Endothelial cell (in vitro differentiated cells): ENCODE measurements around the gene SHLD2. TPM values are rescaled to one million over a fixed set of nuclear protein-coding genes. Genes with fewer than 3 reads are reported as not detected.
"Not testable (repeated sequence)": the region's sequence is repeated elsewhere in the genome, so short reads cannot be mapped to it uniquely, and the experiment has no call there.

Experiments
- DNase-seq: peaks from one replicate; pipeline ENCODE4 v3.0.0; 2021; ENCODE audit warnings: low spot score
- H3K27ac Mint-ChIP-seq: one replicate; pipeline ENCODE4 v1.8.0; 2021; ENCODE audit warnings: mixed read lengths, inconsistent platforms; ENCODE audit not compliant: unreplicated experiment
- H3K27me3 Mint-ChIP-seq: one replicate; pipeline ENCODE4 v1.8.0; 2021; ENCODE audit warnings: mild to moderate bottlenecking, moderate library complexity, mixed read lengths, inconsistent platforms; ENCODE audit not compliant: unreplicated experiment
- H3K36me3 Mint-ChIP-seq: one replicate; pipeline ENCODE4 v1.8.0; 2021; ENCODE audit warnings: mild to moderate bottlenecking, low read depth, mixed read lengths, inconsistent platforms; ENCODE audit not compliant: unreplicated experiment
- H3K4me1 Mint-ChIP-seq: one replicate; pipeline ENCODE4 v1.8.0; 2021; ENCODE audit warnings: mild to moderate bottlenecking, mixed read lengths, inconsistent platforms; ENCODE audit not compliant: unreplicated experiment
- H3K4me3 Mint-ChIP-seq: one replicate; pipeline ENCODE4 v1.8.0; 2021; ENCODE audit warnings: mild to moderate bottlenecking, mixed read lengths, inconsistent platforms; ENCODE audit not compliant: unreplicated experiment
- H3K9me3 Mint-ChIP-seq: one replicate; pipeline ENCODE4 v1.8.0; 2021; ENCODE audit warnings: mixed read lengths, inconsistent platforms; ENCODE audit not compliant: unreplicated experiment
- total RNA-seq: library from RNA; stranded (reverse); fragmentation: NEBNext Ultra II Directional; extraction: Animal tissue kit (Norgen Biotek cat#: 25700); gene quantifications from one replicate; pipeline ENCODE4 v1.2.1, GENCODE V29; 2021; ENCODE audit not compliant: unreplicated experiment

SHLD2 gene
- total RNA-seq, 1 donor from 2014 or later, result 16.1 TPM

DNA sequence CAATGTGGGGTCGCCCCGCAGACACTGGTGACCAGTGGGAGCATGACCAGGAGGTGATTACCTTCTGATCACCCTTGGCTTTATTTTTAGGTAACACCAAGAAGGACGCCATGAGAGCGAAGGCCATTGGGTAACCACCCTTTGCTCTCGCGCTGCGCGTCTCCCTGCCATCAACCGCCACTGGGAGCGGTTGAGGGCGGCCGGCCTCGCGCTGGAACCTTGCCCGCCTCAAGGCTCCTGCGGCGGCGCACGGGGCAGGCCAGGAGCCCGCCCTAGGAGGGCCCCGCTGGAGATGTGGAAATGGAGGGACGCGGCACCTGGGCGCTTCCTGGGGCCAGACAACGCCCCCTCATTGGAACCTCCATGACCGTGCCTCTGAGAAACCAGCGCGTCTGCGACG, 127.8 kb downstream of the SHLD2 start:
- not testable (repeated sequence) for H3K4me3 Mint-ChIP-seq, H3K27me3 Mint-ChIP-seq, DNase-seq, H3K4me1 Mint-ChIP-seq, H3K36me3 Mint-ChIP-seq, H3K9me3 Mint-ChIP-seq, H3K27ac Mint-ChIP-seq

DNA sequence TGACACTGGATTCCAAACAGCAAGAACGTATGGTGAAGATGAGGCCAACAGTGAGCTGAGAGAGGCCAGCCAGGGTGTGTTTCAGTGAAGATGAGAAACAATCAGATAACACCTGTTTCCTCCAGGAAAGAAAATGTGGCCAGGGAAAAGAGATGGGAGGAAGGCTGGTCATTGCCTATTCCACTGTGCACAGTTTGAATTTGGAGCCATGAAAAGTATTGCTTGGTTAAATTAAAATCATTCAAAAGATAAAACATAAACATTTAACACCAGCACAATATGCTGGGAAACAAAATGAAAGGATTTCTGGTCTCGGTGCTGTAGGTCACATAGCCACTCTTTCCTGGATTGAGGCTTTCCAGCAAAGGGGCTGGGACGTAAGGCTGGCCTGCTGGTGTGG, 130.1 kb downstream of the SHLD2 start, which contains the start of gene NUTM2A:
Gene NUTM2A, plus strand, starts transcription at position 301 of the 400 bp plus-strand sequence. CDS start 383 bp downstream, outside the sequence.
- H3K4me3 Mint-ChIP-seq, H3K9me3 Mint-ChIP-seq, H3K27me3 Mint-ChIP-seq, H3K27ac Mint-ChIP-seq, DNase-seq, H3K36me3 Mint-ChIP-seq, H3K4me1 Mint-ChIP-seq: not testable (repeated sequence)

DNA sequence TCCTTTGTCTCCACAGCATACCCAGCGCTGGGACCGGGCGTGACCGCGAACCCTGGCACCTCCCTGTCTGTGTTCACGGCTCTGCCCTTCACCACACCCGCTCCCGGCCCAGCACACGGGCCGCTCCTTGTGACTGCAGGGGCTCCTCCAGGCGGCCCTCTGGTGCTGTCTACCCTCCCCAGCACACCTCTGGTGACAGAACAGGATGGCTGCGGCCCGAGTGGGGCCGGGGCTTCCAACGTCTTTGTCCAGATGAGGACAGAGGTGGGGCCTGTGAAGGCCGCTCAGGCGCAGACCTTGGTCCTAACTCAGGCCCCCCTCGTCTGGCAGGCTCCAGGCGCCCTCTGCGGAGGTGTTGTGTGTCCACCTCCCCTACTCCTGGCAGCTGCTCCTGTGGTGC, 133.2 kb downstream of the SHLD2 start:
- not testable (repeated sequence) for H3K27ac Mint-ChIP-seq, DNase-seq, H3K9me3 Mint-ChIP-seq, H3K4me3 Mint-ChIP-seq, H3K36me3 Mint-ChIP-seq, H3K27me3 Mint-ChIP-seq, H3K4me1 Mint-ChIP-seq

DNA sequence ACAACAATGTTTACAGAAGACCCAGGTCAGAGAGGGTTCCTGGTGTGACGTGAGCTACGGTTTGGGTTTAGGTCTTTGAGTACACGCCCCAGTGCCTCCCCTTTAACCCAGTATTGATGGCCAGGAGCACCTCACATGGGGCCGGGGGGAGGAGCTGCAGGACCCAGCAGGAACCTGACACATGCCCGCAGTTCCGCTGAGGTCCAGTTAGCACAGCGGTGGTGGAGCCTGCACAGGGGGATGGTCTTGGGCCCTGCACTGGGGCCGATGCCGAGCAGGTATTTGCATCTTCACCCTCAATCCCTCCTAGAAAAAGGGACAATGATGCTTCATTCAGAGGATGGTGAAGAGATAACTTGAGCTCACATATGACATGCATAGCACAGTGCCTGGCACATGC, 134.2 kb downstream of the SHLD2 start:
- H3K4me1 Mint-ChIP-seq, DNase-seq, H3K4me3 Mint-ChIP-seq, H3K36me3 Mint-ChIP-seq, H3K27ac Mint-ChIP-seq, H3K9me3 Mint-ChIP-seq, H3K27me3 Mint-ChIP-seq: not testable (repeated sequence)

DNA sequence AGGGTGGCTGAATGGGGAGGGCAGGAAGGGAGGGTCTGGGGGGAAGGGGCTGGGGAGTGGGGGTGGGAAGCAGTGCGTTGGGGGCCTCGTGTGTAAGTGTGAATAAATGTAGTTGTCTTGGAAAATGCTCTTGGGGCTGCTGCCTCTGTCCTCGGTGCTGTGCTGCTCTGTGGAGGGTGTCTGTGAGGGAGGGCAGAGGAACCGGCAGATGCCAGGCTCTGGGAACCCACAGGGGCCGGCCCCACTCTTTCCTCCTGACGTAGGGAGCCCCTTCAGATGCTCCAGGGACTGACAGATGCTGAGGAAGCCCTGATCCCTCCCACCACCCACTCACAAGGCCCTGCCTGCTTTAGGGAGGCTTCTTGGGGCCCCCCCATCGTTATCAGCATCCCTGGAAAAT, 139.8 kb downstream of the SHLD2 start:
- not testable (repeated sequence) for H3K27me3 Mint-ChIP-seq, H3K4me3 Mint-ChIP-seq, H3K4me1 Mint-ChIP-seq, H3K9me3 Mint-ChIP-seq, H3K27ac Mint-ChIP-seq, DNase-seq, H3K36me3 Mint-ChIP-seq

DNA sequence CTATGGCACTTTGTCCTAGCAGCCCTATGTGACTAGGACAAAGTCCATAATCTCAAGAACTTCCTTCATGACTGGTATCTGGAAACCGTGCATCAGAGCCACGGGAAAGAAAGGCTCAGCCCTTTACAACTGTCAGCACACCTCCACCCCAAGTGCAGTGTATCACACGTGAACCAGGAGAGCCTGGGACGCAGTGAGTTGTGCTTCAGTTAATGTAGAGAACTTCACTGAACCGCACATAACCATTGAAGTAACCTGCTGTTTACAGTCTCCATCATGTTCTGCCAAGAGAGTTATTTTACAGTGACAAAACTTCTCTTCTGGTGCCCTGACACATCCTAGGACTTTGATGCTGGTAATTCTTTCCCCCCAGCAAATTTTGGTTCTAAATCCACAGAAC, 142.2 kb downstream of the SHLD2 start:
- H3K4me3 Mint-ChIP-seq, H3K4me1 Mint-ChIP-seq, H3K27me3 Mint-ChIP-seq, H3K9me3 Mint-ChIP-seq, H3K36me3 Mint-ChIP-seq, DNase-seq, H3K27ac Mint-ChIP-seq: not testable (repeated sequence)

DNA sequence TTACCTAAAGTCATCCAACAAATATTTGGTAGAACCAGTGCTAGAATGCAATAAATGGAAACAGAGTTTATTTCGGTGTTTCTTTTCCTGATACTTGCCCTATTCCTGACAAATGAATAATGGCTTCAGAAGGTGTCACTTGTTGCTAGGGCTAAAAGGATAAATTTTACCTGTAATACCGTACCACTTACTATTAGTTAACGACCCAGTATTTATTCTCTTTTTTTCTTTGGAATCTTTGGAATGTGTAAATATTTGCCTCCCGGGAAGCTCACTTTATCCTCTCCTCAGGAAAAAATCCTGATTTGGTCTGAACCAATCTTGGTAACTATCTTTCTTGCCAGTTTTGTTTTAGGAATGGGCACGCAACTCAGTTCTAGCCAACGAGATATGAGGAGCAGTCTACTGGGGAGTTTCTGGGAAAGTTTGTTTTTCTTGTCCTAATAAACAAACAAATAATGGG, 144.4 kb downstream of the SHLD2 start:
- not testable (repeated sequence) for H3K36me3 Mint-ChIP-seq, H3K27ac Mint-ChIP-seq, H3K4me1 Mint-ChIP-seq, H3K9me3 Mint-ChIP-seq, H3K4me3 Mint-ChIP-seq, DNase-seq, H3K27me3 Mint-ChIP-seq

Other genes with a start within 250 kb of the SHLD2 start
- gene MMRN2, start 137.6 kb upstream of the SHLD2 start, total RNA-seq, result 563 TPM
- 52.9 TPM for gene SNCG, start 136.6 kb upstream of the SHLD2 start, total RNA-seq
- not detected for gene ADIRF, start 126.7 kb upstream of the SHLD2 start, total RNA-seq
- gene FAM25A, start 74.9 kb upstream of the SHLD2 start, total RNA-seq, result not detected
- gene GLUD1, start 363 bp upstream of the SHLD2 start, total RNA-seq, result 79.2 TPM
- gene NUTM2A, start 130.2 kb downstream of the SHLD2 start, total RNA-seq, result 2.6 TPM